CMK (cell line): ENCODE data around the gene NUFIP2.
"Not testable (repeated sequence)": the region's sequence is repeated elsewhere in the genome, so short reads cannot be mapped to it uniquely, and the experiment has no call there.

Experiments used
- DNase-seq: peaks from one replicate; pipeline ENCODE4 v3.0.0-alpha.2; 2010; ENCODE audit warnings: low read depth

NUFIP2 gene

GRCh38 chr17:29278692-29279091 lies 15.3 kb downstream of the NUFIP2 start:
- no peak for DNase-seq

GRCh38 chr17:29273924-29274323 lies 20.0 kb downstream of the NUFIP2 start:
- no peak for DNase-seq

DNA sequence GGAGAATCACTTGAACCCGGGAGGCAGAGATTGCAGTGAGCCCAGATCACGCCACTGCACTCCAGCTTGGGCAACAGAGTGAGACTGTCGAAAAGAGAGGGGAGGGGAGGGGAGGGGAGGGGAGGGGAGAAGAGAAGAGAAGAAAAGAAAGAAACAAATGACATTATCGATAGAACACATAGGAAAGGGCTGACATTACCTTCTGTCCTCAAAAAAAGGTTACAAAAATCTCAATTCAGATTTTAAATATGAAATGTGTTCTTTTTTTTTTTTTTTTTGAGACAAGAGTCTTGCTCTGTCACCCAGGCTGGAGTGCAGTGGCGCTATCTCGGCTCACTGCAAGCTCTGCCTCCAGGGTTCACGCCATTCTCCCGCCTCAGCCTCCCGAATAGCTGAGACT lies 22.0 kb downstream of the NUFIP2 start:
- DNase-seq = not testable (repeated sequence)

DNA sequence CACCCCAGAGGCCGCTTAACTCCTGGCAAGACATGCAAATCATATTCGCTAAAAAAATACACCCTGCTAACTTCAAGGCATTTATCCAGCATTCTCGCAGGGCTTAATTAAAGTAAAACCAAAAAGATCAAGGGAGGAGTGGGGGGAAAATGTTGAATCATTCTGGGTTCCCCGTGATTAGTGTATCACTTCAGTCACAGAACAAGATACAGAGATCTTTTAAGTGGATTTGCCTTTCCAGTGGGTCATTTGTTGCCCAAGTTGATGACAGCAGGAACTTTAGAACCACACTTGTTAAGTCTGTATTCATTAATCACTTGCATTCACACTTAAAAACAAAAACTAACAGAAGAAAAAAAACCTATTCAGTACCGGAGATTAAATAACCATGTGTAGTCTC lies 30.0 kb downstream of the NUFIP2 start:
- no peak for DNase-seq

DNA sequence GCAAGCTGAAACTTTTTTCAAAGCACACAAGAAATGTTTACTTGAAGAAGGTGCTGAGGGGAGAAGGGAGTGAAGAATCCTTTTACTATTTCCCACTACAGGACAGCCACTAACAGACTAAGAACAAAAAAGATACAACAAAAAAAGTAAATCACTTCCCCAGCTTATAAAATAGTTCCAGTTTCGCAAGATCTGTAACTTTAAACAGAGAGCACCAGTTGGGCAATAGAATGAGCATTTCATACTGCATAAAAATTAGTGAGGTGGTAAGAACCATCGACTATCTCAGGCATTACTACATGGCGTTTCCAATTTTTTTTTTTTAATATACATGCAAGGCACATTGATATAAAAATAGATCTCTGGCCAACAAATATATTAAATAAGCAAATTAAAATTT lies 36.2 kb downstream of the NUFIP2 start:
- no peak for DNase-seq

GRCh38 chr17:29256735-29257466 lies 37.0 kb downstream of the NUFIP2 start:
- DNase-seq = no peak

DNA sequence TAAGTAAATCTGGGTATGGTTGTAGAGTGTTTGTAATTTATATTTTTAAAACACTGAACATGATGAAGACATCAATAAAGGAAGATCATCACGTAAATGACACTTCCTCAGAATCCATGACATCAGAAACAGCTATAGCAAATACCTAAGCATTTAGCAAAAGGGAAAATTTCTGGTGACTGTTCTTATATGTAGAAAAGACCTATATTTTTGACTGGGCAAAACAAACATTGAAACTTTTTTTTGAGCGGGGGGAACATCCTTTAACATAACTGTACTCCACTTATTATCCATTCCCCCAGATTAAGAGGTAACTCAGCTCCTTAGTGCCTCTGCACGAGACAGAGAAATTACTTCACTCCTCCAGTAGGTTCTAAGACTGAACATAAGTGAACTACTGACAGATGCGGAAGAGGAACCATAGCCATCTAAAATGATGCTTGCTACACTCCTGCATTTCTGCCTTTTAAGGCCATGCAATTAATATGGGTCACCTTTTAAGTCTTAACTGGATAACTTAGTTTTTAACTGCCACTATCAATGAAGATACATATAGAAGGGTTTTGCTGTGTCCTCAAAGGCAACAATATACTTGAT lies 37.9 kb downstream of the NUFIP2 start:
- no peak for DNase-seq

GRCh38 chr17:29253037-29253436 lies 40.9 kb downstream of the NUFIP2 start:
- no peak for DNase-seq

DNA sequence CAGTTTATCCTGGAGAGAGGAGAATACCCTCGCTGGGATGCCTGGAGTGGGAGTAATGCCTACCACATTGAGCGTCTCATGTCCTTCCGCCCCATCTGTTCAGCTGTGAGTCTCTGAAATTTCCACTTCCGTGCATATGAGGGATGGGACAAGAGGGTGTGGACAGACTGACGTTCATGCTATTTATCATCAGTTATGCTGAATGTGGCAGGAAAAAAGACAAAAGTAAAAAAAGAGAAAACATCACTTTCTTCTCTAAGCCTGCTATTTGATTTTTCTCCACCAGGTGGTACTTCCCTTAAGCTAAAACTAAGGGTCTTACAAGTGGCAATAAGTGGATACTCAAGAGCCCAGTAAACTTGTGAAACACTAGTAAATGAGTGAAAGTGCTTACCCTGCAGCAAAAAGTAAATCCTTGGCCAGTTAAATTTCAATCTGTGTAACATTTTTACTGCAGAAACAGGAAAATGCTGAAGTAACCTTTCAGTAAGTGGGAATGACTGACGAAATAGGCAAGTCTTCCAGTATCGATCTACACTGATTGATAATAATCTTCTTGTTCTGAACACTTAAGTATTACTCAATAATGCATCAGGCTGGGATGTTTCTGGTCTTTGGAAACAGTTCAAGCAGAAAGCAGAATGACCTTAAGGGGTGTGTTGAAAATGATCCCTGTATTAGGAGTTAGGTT lies 41.7 kb downstream of the NUFIP2 start:
- DNase-seq = no peak

GRCh38 chr17:29251184-29251583 lies 42.8 kb downstream of the NUFIP2 start:
- DNase-seq = no peak

DNA sequence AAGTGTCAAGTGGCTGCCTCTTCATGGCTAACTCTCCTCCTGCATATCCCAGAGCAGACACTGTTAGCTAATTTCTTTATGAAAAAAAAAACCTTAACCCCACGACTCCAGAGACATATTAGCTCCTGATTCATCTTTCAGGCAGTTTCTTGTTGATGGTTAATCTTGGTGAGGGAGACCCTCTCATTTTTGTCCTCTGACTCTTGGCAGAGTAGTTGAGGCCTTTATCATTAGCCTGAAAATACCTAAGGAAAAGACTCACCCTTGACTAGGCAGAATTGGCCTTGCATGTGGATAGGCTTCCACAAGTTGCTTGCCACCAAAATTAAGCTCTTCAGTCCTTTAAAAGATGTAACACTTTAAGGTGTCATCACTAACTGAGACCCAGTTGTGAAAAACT lies 43.3 kb downstream of the NUFIP2 start:
- no peak for DNase-seq

DNA sequence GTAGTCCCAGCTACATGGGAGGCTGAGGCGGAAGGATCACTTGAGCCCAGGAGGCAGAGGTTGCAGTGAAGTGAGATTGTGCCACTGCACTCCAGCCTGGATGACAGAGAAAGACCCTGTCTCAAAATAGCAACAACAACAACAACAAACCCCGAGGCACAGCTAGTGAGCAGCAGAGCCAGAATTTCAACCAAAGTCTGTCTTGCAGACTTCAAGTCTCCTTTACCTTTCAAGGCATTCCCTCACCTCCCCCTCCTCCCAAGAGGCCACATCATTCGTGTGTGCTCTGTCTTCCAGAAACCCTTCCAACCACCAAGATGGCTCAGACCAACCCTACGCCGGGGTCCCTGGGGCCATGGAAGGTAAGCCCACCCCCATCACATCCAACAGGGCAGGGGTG lies 45.1 kb downstream of the NUFIP2 start:
- DNase-seq = no peak

GRCh38 chr17:29247219-29247618 lies 46.7 kb downstream of the NUFIP2 start:
- DNase-seq = no peak

GRCh38 chr17:29246628-29247027 lies 47.3 kb downstream of the NUFIP2 start, which contains the start of gene CRYBA1:
CRYBA1 (plus strand) TSS chr17:29246859; CDS start chr17:29246864, 5 bp downstream.
- no peak for DNase-seq

DNA sequence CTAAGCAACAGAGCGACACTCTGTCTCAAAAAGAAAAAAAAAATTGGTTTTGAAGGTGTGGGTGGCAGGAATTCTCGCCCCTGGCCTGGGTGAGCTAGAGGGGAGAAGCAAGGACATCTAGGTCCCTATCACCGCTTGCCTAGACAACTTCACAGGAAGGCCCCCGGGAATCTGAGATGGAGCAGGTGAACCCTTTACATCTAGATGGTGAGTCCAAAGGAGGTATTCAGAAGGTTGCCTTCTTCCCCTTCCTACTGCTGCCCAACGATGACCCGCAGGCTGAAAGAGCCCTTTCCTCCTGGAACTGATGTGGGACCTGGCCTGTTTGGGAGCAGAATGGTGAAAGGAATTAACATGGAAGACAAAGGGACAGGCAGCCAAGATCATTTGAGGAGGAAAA lies 48.5 kb downstream of the NUFIP2 start:
- no peak for DNase-seq

DNA sequence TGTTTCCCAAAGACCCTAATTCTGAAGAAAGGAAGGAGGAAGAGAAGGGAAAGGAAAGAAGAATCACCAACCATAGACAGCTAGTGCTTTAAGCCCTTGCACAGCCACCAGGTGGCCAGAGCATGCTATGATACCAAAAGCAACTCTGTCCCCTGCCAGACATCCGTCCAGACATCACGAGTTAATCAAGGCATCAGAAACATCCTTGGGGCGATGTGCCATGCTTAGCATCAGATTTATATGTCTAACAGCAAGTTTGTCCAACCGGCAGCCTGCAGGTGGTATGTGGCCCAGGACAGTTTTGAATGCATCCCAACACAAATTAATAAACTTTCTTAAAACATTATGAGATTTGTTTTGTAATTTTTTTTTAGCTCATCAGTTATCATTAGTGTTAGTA lies 50.2 kb downstream of the NUFIP2 start:
- DNase-seq = no peak

DNA sequence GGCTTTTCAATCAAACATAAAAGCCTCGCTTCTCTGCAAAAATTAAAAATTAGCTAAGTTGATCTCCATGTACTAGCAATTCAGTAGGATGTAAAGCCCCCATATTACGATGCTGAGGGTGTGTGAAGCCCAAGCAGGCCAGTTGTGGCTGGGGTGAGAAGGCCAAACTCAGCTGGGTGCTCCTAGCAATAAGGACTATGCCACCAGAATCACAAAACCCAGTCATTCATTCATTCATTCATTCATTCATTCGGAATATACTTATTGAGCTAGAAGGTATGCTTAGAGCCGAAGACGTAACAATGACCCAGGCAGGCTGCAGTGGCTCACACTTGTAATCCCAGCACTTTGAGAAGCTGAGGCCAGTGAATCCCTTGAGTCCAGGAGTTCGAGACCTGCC lies 51.2 kb downstream of the NUFIP2 start:
- no peak for DNase-seq

DNA sequence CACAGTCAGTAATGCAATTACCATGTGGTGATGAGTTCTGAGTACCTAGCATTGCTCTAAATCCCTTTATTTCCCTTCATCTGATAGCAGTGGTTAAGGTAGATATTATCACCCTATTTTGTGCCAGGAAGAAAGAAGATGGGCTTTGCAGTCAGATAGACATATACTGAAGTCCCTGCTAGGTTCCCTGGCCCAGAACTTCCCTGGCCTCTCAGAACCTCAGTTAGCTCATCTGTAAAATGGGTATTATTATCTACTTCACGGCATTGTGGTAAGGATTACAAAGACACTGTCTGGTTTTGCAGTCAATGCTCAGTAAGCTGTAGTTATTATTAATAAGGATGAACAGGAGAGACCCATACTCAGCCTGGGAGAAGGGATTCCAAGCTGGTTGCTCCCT lies 51.9 kb downstream of the NUFIP2 start:
- no peak for DNase-seq

- DNase-seq = no peak
Measured at GRCh38 chr17:29240968-29241963, 52.7 kb downstream of the NUFIP2 start.

GRCh38 chr17:29240477-29240876 lies 53.5 kb downstream of the NUFIP2 start:
- no peak for DNase-seq

GRCh38 chr17:29238133-29238850 lies 55.7 kb downstream of the NUFIP2 start:
- no peak for DNase-seq
